Endodermal cell (in vitro differentiated cells): ENCODE data around the gene LEO1. TPM values are rescaled to one million over a fixed set of nuclear protein-coding genes. Genes with fewer than 3 reads are reported as not detected.
"Not testable (repeated sequence)": the region's sequence is repeated elsewhere in the genome, so short reads cannot be mapped to it uniquely, and the experiment has no call there.

ENCODE experiments used
- DNase-seq: peaks from one replicate; pipeline ENCODE4 v3.0.0-alpha.2; 2017
- H3K27ac ChIP-seq: 2 replicates; pipeline ENCODE4 v1.5.1; 2013; ENCODE audit warnings: mild to moderate bottlenecking, low read depth, low read length, moderate library complexity
- H3K27me3 ChIP-seq: 2 replicates; pipeline ENCODE4 v1.6.1; 2013; ENCODE audit warnings: mild to moderate bottlenecking, low read length, moderate library complexity; ENCODE audit not compliant: insufficient read depth, control insufficient read depth, poor library complexity, severe bottlenecking
- H3K36me3 ChIP-seq: 2 replicates; pipeline ENCODE4 v1.7.0; 2013; ENCODE audit warnings: mild to moderate bottlenecking, low read length, moderate library complexity; ENCODE audit not compliant: control insufficient read depth, insufficient read depth
- H3K4me1 ChIP-seq: one replicate; pipeline ENCODE4 v1.7.0; 2013; ENCODE audit warnings: low read length; ENCODE audit not compliant: control insufficient read depth, insufficient read depth
- H3K4me3 ChIP-seq: 2 replicates; pipeline ENCODE4 v1.5.1; 2013; ENCODE audit warnings: mild to moderate bottlenecking, low read length, moderate library complexity
- H3K9ac ChIP-seq: 2 replicates; pipeline ENCODE4 v1.6.1; 2013; ENCODE audit warnings: mild to moderate bottlenecking, low read length, moderate library complexity; ENCODE audit not compliant: poor library complexity, severe bottlenecking; ENCODE audit errors: extremely low read depth
- H3K9me3 ChIP-seq: 2 replicates; pipeline ENCODE4 v1.6.1; 2013; ENCODE audit warnings: mild to moderate bottlenecking, low read length, moderate library complexity; ENCODE audit not compliant: control insufficient read depth
- H3K27ac Mint-ChIP-seq: 2 replicates; pipeline ENCODE4 v1.8.0; 2020; ENCODE audit warnings: mixed read lengths
- H3K27me3 Mint-ChIP-seq: 2 replicates; pipeline ENCODE4 v1.8.0; 2021; ENCODE audit warnings: mild to moderate bottlenecking, mixed read lengths; ENCODE audit not compliant: insufficient read depth
- H3K36me3 Mint-ChIP-seq: 2 replicates; pipeline ENCODE4 v1.8.0; 2020; ENCODE audit warnings: low read depth, mixed read lengths
- H3K4me1 Mint-ChIP-seq: 2 replicates; pipeline ENCODE4 v1.8.0; 2020; ENCODE audit warnings: mixed read lengths
- H3K4me3 Mint-ChIP-seq: 2 replicates; pipeline ENCODE4 v1.8.0; 2020; ENCODE audit warnings: mild to moderate bottlenecking, moderate library complexity, mixed read lengths
- H3K9me3 Mint-ChIP-seq: 2 replicates; pipeline ENCODE4 v1.8.0; 2020; ENCODE audit warnings: mild to moderate bottlenecking, mixed read lengths
- WGBS, 2 experiments: methylation state at CpG; one replicate each; pipeline versions ENCODE4 v1.1.5 to v1.1.7; 2013; ENCODE audit warnings: missing lambda C conversion rate in 2 of 2, mixed read lengths in 1 of 2; ENCODE audit not compliant: insufficient coverage in 1 of 2, insufficient read length in 1 of 2; 5-methylcytosine and 5-hydroxymethylcytosine counted together
- total RNA-seq, 2 donors: library from RNA; stranded (reverse); fragmentation: NEBNext Ultra II Directional in 1 of 2; extraction: Animal tissue kit (Norgen Biotek cat#: 25700) in 1 of 2; gene quantifications; 2 replicates in 1 of 2; 3 replicates in 1 of 2; pipeline ENCODE4 v1.2.1, GENCODE V29; 2021
- TF ChIP-seq, protein P1 (sequence below): fragments of 200-600 bp; sonication (generic); conservative IDR thresholded peaks from 2 replicates; pipeline ENCODE4 v1.5.0; 2021; ENCODE audit warnings: antibody characterized with exemption, mild to moderate bottlenecking

The LEO1 gene
- total RNA-seq, 2 donors from 2014 or later, result 25.6 to 26.5 TPM

DNA sequence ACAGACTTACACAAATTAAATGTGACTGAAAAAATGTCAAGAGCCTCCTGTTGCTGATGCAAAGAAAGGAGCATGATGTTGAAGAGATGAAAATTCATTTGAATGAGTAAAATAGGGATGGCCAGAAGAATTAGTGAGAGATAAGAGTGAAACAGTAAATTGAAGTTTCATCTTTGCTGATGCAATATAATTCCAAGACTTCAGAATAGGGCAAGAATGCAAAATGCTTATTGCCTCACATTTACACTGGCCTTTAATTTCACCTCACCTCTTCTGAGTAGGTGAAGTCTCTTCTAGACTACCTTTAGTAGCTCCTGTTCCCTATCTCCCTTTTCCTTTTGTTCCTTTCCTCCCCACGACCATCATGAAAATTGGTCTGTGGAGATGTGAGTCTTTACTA lies 32.1 kb upstream of the LEO1 start:
- peaks cover 16% of the 10 kb centered on the region for H3K4me1 Mint-ChIP-seq

GRCh38 chr15:52003089-52003488 lies 31.5 kb upstream of the LEO1 start:
- not testable (repeated sequence) for DNase-seq, H3K4me3 Mint-ChIP-seq, H3K4me1 ChIP-seq, H3K27ac Mint-ChIP-seq, H3K27ac ChIP-seq, H3K36me3 ChIP-seq, H3K36me3 Mint-ChIP-seq, H3K9me3 ChIP-seq, H3K9ac ChIP-seq, H3K9me3 Mint-ChIP-seq, H3K4me3 ChIP-seq, H3K27me3 ChIP-seq, H3K27me3 Mint-ChIP-seq
- 88% methylated on average over 6 of the region's 7 CpGs; no CpG with 5 or more reads in 1 of the 2 experiments for WGBS, 2 experiments
- peaks cover 11% of the 10 kb centered on the region for H3K4me1 Mint-ChIP-seq

More for the DNA sequence above, 32.1 kb upstream of the LEO1 start:
- H3K36me3 Mint-ChIP-seq, result no peaks in the 10 kb centered on the region
- Histone ChIP-seq H3K4me1 (peaks cover 3% of the 10 kb centered on the region), H3K4me3 (no peak overlapping the region), H3K27ac (no peak overlapping the region), H3K36me3 (no peaks in the 10 kb centered on the region), H3K27me3 (no peaks in the 10 kb centered on the region), H3K9me3 (no peaks in the 10 kb centered on the region), H3K9ac (no peak overlapping the region)
- WGBS, 2 experiments, result 80% methylated on average over 1 of the region's 1 CpG; no CpG with 5 or more reads in 1 of the 2 experiments
- peaks cover 7% of the 10 kb centered on the region for H3K27me3 Mint-ChIP-seq
- TF ChIP-seq, protein P1, sequence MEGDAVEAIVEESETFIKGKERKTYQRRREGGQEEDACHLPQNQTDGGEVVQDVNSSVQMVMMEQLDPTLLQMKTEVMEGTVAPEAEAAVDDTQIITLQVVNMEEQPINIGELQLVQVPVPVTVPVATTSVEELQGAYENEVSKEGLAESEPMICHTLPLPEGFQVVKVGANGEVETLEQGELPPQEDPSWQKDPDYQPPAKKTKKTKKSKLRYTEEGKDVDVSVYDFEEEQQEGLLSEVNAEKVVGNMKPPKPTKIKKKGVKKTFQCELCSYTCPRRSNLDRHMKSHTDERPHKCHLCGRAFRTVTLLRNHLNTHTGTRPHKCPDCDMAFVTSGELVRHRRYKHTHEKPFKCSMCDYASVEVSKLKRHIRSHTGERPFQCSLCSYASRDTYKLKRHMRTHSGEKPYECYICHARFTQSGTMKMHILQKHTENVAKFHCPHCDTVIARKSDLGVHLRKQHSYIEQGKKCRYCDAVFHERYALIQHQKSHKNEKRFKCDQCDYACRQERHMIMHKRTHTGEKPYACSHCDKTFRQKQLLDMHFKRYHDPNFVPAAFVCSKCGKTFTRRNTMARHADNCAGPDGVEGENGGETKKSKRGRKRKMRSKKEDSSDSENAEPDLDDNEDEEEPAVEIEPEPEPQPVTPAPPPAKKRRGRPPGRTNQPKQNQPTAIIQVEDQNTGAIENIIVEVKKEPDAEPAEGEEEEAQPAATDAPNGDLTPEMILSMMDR, result no peak
- H3K4me3 Mint-ChIP-seq, result no peak overlapping the region
- H3K27ac Mint-ChIP-seq, result no peak overlapping the region
- peaks cover 8% of the 10 kb centered on the region for H3K9me3 Mint-ChIP-seq
- no peak for DNase-seq

- Histone ChIP-seq H3K27ac (no peak overlapping the region), H3K9me3 (no peaks in the 10 kb centered on the region), H3K36me3 (no peaks in the 10 kb centered on the region), H3K27me3 (no peaks in the 10 kb centered on the region), H3K4me3 (no peak overlapping the region), H3K9ac (no peak overlapping the region), H3K4me1 (peaks cover 3% of the 10 kb centered on the region)
- 91 to 100% methylated on average over 2 of the region's 2 CpGs for WGBS, 2 experiments
- no peak for DNase-seq
- H3K27ac Mint-ChIP-seq, result no peak overlapping the region
- peaks cover 11% of the 10 kb centered on the region for H3K4me1 Mint-ChIP-seq
- peaks cover 8% of the 10 kb centered on the region for H3K9me3 Mint-ChIP-seq
- TF ChIP-seq, protein P1, result no peak
- peaks cover 7% of the 10 kb centered on the region for H3K27me3 Mint-ChIP-seq
- H3K36me3 Mint-ChIP-seq, result no peaks in the 10 kb centered on the region
- H3K4me3 Mint-ChIP-seq, result no peak overlapping the region
Measured at GRCh38 chr15:52002351-52002750, 30.8 kb upstream of the LEO1 start.

DNA sequence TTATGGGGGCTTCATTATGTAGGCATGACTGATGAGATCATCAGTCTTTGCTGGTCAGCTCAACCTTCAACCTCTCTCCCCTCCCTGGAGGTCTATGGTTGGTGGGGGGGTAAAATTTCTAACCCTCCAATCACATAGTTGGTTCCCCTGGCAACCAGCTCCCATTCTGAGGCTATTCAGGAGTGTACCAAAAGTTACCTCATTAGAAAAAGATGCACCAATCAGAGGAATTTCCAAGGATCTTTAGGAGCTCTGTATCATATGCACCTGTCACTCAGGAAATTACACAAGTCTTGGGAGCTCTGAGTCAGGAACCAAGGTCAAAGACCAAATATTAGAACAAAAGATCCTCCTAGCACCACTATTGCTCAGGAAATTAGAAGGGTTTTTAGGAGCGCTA lies 21.4 kb upstream of the LEO1 start:
- Histone ChIP-seq H3K27ac (no peak overlapping the region), H3K4me3 (no peak overlapping the region), H3K9me3 (no peaks in the 10 kb centered on the region), H3K27me3 (no peaks in the 10 kb centered on the region), H3K4me1 (no peaks in the 10 kb centered on the region), H3K9ac (no peak overlapping the region), H3K36me3 (no peaks in the 10 kb centered on the region)
- WGBS, 2 experiments, result 88 to 96% methylated on average over 1 of the region's 1 CpG
- H3K9me3 Mint-ChIP-seq, result no peaks in the 10 kb centered on the region
- TF ChIP-seq, protein P1, result no peak
- DNase-seq, result no peak
- H3K4me3 Mint-ChIP-seq, result no peak overlapping the region
- no peaks in the 10 kb centered on the region for H3K4me1 Mint-ChIP-seq
- H3K36me3 Mint-ChIP-seq, result no peaks in the 10 kb centered on the region
- H3K27ac Mint-ChIP-seq, result no peak overlapping the region
- no peaks in the 10 kb centered on the region for H3K27me3 Mint-ChIP-seq
